Measurements from ENCODE around the gene TRIM56.
"Not testable (repeated sequence)": the region's sequence is repeated elsewhere in the genome, so short reads cannot be mapped to it uniquely, and the experiment has no call there.

The TRIM56 gene, protein sequence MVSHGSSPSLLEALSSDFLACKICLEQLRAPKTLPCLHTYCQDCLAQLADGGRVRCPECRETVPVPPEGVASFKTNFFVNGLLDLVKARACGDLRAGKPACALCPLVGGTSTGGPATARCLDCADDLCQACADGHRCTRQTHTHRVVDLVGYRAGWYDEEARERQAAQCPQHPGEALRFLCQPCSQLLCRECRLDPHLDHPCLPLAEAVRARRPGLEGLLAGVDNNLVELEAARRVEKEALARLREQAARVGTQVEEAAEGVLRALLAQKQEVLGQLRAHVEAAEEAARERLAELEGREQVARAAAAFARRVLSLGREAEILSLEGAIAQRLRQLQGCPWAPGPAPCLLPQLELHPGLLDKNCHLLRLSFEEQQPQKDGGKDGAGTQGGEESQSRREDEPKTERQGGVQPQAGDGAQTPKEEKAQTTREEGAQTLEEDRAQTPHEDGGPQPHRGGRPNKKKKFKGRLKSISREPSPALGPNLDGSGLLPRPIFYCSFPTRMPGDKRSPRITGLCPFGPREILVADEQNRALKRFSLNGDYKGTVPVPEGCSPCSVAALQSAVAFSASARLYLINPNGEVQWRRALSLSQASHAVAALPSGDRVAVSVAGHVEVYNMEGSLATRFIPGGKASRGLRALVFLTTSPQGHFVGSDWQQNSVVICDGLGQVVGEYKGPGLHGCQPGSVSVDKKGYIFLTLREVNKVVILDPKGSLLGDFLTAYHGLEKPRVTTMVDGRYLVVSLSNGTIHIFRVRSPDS

DNA sequence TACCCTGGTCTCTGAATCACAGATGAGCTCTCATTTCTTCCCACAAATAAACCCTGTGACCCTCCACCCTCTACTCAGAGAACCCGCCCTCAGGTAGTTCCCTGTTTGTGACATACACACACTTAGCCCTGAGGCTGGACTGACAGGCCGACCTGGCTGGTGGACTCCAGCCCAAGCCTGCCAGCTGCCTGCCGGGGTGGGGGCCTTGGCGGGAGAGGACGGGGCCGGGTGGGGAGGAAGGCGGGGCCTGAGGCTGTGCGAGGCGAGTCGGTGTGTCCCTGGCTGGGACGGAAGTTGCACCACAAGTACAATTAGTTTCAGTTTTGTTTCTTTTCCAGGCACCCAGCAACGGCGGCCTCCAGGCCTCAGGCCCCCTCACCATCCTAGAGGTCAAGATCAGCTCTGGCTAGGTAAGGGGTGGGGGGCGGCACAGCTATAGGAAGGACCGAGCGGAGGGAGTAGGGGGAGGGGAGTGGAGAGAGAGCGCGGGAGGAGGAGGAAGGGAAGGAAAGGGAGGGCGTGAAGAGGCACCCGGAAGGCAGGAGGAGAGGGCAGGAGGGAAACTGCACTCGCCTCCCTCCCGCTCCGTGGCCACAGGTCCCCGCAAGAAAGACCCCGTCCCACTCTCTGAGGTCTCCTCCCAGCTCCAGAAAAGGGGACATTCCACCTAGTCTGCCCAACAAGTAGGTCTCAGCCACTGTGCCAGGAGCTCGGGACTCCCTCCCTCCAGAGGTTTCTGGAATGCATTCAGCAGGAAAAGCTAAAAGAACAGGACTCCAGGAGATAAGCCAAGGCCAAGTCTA, at the start of gene TRIM56:
Gene TRIM56 (plus strand): TSS at position 320 of the 803 bp plus-strand sequence. CDS start 1,832 bp downstream, outside the sequence.
- peak within 1 kb of the TSS; percentile 41 for H3K27ac ChIP-seq (ENCODE audit: low read length)
- H3K4me3 ChIP-seq (ENCODE audit: low read length) = peak within 1 kb of the TSS; percentile 92
- H3K36me3 ChIP-seq (ENCODE audit: insufficient read depth, low read depth, low read length) = peaks cover 3% of the 10 kb centered on the region; the same call in 1 of the 2 replicates
- no peaks in the 10 kb centered on the region for H3K9me3 ChIP-seq (ENCODE audit: insufficient read depth, low read depth, low read length)
- peak within 1 kb of the TSS; percentile 78 for H3K9ac ChIP-seq (ENCODE audit: low read depth, low read length)
- H3K27me3 ChIP-seq (ENCODE audit: insufficient read depth, low read length) = no peaks in the 10 kb centered on the region
- H3K4me1 ChIP-seq (ENCODE audit: insufficient read depth, low read length) = peaks cover 7% of the 10 kb centered on the region

DNA sequence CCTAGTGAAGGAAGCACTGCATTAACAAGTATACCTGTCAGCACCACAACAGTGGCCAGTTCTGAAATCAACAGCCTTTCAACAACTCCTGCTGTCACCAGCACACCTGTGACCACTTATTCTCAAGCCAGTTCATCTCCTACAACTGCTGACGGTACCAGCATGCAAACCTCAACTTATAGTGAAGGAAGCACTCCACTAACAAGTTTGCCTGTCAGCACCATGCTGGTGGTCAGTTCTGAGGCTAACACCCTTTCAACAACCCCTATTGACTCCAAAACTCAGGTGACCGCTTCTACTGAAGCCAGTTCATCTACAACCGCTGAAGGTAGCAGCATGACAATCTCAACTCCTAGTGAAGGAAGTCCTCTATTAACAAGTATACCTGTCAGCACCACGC, 49.3 kb upstream of the TRIM56 start:
- Histone ChIP-seq H3K4me3 (ENCODE audit: low read length) (no peak overlapping the region), H3K27me3 (ENCODE audit: insufficient read depth, low read length) (peaks cover 57% of the 10 kb centered on the region), H3K9ac (ENCODE audit: low read depth, low read length) (no peak overlapping the region)

DNA sequence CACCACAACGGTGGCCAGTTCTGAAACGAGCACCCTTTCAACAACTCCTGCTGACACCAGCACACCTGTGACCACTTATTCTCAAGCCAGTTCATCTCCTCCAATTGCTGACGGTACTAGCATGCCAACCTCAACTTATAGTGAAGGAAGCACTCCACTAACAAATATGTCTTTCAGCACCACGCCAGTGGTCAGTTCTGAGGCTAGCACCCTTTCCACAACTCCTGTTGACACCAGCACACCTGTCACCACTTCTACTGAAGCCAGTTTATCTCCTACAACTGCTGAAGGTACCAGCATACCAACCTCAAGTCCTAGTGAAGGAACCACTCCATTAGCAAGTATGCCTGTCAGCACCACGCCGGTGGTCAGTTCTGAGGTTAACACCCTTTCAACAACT, 44.0 kb upstream of the TRIM56 start:
- not testable (repeated sequence) for H3K27ac ChIP-seq (ENCODE audit: low read length); H3K36me3 ChIP-seq (ENCODE audit: insufficient read depth, low read depth, low read length); H3K9ac ChIP-seq (ENCODE audit: low read depth, low read length); H3K4me3 ChIP-seq (ENCODE audit: low read length); H3K4me1 ChIP-seq (ENCODE audit: insufficient read depth, low read length)
- Histone ChIP-seq H3K27me3 (ENCODE audit: insufficient read depth, low read length) (peaks cover 29% of the 10 kb centered on the region; the same call in 1 of the 2 replicates), H3K9me3 (ENCODE audit: insufficient read depth, low read depth, low read length) (peaks cover 12% of the 10 kb centered on the region)

More for the DNA sequence above, 49.3 kb upstream of the TRIM56 start:
- Histone ChIP-seq H3K27ac (ENCODE audit: low read length) (no peak overlapping the region), H3K9me3 (ENCODE audit: insufficient read depth, low read depth, low read length) (peaks cover 14% of the 10 kb centered on the region), H3K4me1 (ENCODE audit: insufficient read depth, low read length) (no peaks in the 10 kb centered on the region), H3K36me3 (ENCODE audit: insufficient read depth, low read depth, low read length) (no peaks in the 10 kb centered on the region)

DNA sequence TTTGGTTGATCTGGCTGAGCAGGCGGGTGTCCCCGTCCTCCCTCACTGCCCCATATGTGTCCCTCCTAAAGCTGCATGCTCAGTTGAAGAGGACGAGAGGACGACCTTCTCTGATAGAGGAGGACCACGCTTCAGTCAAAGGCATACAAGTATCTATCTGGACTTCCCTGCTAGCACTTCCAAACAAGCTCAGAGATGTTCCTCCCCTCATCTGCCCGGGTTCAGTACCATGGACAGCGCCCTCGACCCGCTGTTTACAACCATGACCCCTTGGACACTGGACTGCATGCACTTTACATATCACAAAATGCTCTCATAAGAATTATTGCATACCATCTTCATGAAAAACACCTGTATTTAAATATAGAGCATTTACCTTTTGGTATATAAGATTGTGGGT, 26.9 kb upstream of the TRIM56 start:
- Histone ChIP-seq H3K4me1 (ENCODE audit: insufficient read depth, low read length) (no peaks in the 10 kb centered on the region), H3K9ac (ENCODE audit: low read depth, low read length) (no peak overlapping the region), H3K36me3 (ENCODE audit: insufficient read depth, low read depth, low read length) (no peaks in the 10 kb centered on the region), H3K9me3 (ENCODE audit: insufficient read depth, low read depth, low read length) (no peaks in the 10 kb centered on the region), H3K27ac (ENCODE audit: low read length) (no peak overlapping the region), H3K4me3 (ENCODE audit: low read length) (no peak overlapping the region), H3K27me3 (ENCODE audit: insufficient read depth, low read length) (peaks cover 44% of the 10 kb centered on the region)

DNA sequence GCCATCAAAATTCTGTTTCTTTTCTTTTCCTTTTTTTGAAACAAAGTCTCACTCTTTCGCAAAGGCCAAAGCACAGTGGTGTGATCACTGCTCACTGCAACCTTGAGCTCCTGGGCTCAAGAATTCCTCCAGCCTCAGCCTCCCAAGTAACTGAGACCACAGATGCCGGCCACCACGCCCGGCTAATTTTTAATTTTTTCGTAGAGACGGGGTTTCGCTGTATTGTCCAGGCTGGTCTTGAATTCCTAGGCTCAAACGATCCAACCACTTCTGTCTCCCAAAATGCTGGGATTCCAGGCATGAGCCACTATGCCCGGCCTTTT, 25.7 kb upstream of the TRIM56 start:
- Histone ChIP-seq H3K4me3 (ENCODE audit: low read length) (no peak overlapping the region), H3K27ac (ENCODE audit: low read length) (no peak overlapping the region), H3K9me3 (ENCODE audit: insufficient read depth, low read depth, low read length) (no peaks in the 10 kb centered on the region), H3K36me3 (ENCODE audit: insufficient read depth, low read depth, low read length) (no peaks in the 10 kb centered on the region), H3K9ac (ENCODE audit: low read depth, low read length) (no peak overlapping the region), H3K27me3 (ENCODE audit: insufficient read depth, low read length) (peaks cover 40% of the 10 kb centered on the region), H3K4me1 (ENCODE audit: insufficient read depth, low read length) (no peaks in the 10 kb centered on the region)

DNA sequence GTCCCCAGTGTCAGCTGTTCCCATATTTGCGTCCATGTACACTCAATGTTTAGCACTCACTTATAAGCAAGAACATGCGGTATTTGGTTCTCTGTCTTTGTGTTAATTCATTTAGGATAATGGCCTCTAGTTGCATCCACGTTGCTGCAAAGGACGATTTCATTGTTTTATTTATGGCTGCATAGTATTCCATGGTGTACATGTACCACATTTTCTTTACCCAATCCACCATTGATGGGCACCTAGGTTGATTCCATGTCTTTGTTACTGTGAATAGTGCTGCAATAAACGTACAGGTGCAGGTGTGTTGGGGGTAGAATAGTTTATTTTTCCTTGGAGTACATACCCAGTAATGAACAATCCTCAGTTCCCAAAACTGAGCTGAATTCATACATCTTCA, 24.3 kb upstream of the TRIM56 start:
- Histone ChIP-seq H3K27me3 (ENCODE audit: insufficient read depth, low read length) (peaks cover 27% of the 10 kb centered on the region), H3K4me3 (ENCODE audit: low read length) (no peak overlapping the region), H3K4me1 (ENCODE audit: insufficient read depth, low read length) (no peaks in the 10 kb centered on the region), H3K9me3 (ENCODE audit: insufficient read depth, low read depth, low read length) (no peaks in the 10 kb centered on the region), H3K9ac (ENCODE audit: low read depth, low read length) (no peak overlapping the region), H3K36me3 (ENCODE audit: insufficient read depth, low read depth, low read length) (no peaks in the 10 kb centered on the region), H3K27ac (ENCODE audit: low read length) (no peak overlapping the region)

DNA sequence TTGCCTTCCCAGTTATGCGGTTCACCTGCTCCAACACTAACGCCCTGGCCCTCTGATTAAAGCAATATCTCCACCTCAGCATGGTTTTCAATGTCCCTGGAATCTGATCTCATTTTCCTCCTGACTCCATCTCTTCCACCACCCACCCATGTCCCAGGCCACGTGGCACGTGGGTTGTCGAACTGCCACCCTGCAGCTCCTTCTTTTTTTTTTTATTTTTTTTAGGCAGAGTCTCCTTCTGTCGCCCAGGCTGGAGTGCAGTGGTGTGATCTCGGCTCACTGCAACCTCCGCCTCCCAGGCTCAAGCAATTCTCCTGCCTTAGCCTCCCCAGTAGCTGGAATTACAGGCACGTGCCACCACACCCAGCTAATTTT, 21.1 kb upstream of the TRIM56 start:
- not testable (repeated sequence) for H3K27me3 ChIP-seq (ENCODE audit: insufficient read depth, low read length); H3K4me1 ChIP-seq (ENCODE audit: insufficient read depth, low read length); H3K27ac ChIP-seq (ENCODE audit: low read length); H3K9ac ChIP-seq (ENCODE audit: low read depth, low read length); H3K9me3 ChIP-seq (ENCODE audit: insufficient read depth, low read depth, low read length); H3K36me3 ChIP-seq (ENCODE audit: insufficient read depth, low read depth, low read length); H3K4me3 ChIP-seq (ENCODE audit: low read length)

DNA sequence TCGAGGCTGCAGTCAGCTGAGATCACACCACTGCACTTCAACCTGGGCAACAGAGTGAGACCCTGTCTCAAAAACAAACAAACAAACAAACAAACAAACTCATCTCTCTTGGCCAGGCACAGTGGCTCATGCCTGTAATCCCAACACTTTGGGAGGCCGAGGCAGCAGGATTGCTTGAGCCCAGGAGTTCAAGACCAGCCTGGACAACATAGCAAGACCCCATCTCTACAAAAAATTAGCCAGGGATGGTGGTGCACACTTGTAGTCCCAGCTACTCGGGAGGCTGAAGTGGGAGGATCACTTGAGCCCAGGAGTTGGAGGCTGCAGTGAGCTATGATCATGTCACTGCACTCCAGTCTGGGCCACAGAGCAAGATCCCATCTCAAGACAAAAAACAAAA, 20.1 kb upstream of the TRIM56 start:
- not testable (repeated sequence) for H3K27ac ChIP-seq (ENCODE audit: low read length); H3K27me3 ChIP-seq (ENCODE audit: insufficient read depth, low read length); H3K36me3 ChIP-seq (ENCODE audit: insufficient read depth, low read depth, low read length); H3K4me1 ChIP-seq (ENCODE audit: insufficient read depth, low read length); H3K9ac ChIP-seq (ENCODE audit: low read depth, low read length); H3K4me3 ChIP-seq (ENCODE audit: low read length); H3K9me3 ChIP-seq (ENCODE audit: insufficient read depth, low read depth, low read length)

DNA sequence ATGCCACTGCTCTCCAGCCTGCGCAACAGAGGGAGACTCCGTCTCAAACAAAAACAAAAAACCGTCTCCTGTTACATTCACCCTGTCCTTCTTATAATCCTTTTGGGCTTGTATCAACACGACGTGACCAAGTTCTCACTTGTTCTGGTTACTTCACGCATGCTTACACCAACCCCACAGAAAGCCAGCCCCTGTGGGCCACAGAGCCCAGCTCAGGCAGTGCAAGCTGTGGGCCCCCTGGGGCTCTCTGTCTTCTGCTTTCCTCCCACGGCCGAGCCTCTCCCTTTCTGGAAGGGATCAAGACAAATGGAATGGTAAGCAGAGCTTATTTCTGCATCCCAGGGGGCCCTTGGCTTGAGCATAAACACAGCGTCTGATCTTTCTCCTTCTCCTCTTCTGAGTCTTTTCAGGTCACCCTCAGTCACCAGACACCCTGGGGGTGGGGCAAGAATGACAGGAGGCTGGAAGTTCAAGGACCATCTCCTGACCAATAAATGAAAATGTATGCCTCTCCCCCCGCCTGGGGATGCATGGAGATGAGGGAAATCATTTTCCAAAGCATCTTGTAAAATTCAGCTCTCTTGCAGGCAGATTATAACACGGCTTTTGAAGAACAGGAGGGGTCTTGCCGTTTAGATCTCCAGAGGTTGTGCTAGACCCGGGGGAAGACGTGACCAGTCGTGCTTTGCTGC, 19.0 kb upstream of the TRIM56 start:
- Histone ChIP-seq H3K9me3 (ENCODE audit: insufficient read depth, low read depth, low read length) (no peaks in the 10 kb centered on the region), H3K4me3 (ENCODE audit: low read length) (no peak overlapping the region), H3K27me3 (ENCODE audit: insufficient read depth, low read length) (no peaks in the 10 kb centered on the region), H3K4me1 (ENCODE audit: insufficient read depth, low read length) (no peaks in the 10 kb centered on the region; the same call in 1 of the 2 replicates), H3K27ac (ENCODE audit: low read length) (no peak overlapping the region), H3K36me3 (ENCODE audit: insufficient read depth, low read depth, low read length) (no peaks in the 10 kb centered on the region), H3K9ac (ENCODE audit: low read depth, low read length) (no peak overlapping the region)

DNA sequence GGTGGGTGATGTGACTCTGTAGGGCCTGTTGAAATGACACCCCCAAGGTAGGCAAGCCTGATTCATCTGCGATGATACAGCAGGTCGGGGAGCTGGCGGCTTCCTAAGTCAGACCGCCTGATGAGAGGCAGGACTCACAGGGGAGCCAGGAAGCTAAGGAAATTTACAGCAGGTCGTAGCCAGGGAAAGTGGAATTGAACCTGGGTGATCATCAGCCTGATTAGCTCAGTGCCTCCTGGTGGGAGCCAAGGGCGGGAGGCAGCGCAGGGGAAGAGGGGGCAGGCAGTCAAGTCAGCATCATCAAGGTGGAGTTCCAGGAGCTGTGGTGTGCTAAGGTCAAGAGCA, 18.5 kb upstream of the TRIM56 start:
- Histone ChIP-seq H3K9me3 (ENCODE audit: insufficient read depth, low read depth, low read length) (no peaks in the 10 kb centered on the region), H3K4me1 (ENCODE audit: insufficient read depth, low read length) (no peaks in the 10 kb centered on the region; the same call in 1 of the 2 replicates), H3K9ac (ENCODE audit: low read depth, low read length) (no peak overlapping the region), H3K27ac (ENCODE audit: low read length) (no peak overlapping the region), H3K4me3 (ENCODE audit: low read length) (no peak overlapping the region), H3K36me3 (ENCODE audit: insufficient read depth, low read depth, low read length) (no peaks in the 10 kb centered on the region), H3K27me3 (ENCODE audit: insufficient read depth, low read length) (no peaks in the 10 kb centered on the region)

DNA sequence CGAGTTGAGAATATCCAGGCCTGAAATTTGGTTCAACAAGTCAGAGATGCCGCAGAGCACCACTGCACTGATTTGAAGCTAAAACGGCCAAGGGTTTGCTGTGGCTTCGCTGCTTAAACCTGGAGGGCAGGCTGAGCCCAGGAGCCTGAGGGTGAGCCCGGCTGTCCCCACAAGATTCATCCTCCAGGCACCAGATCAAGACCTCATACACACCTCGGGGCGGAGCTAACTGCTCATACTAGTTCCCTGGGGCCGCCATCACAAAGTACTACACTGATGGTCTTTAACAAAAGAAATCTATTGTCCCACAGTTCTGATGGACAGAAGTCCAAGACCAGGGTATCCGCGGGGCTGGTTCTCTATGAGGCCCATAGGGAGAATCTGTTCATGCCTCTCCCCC, 16.9 kb upstream of the TRIM56 start:
- Histone ChIP-seq H3K9me3 (ENCODE audit: insufficient read depth, low read depth, low read length) (no peaks in the 10 kb centered on the region), H3K9ac (ENCODE audit: low read depth, low read length) (no peak overlapping the region), H3K4me1 (ENCODE audit: insufficient read depth, low read length) (no peaks in the 10 kb centered on the region; the same call in 1 of the 2 replicates), H3K27me3 (ENCODE audit: insufficient read depth, low read length) (no peaks in the 10 kb centered on the region), H3K36me3 (ENCODE audit: insufficient read depth, low read depth, low read length) (no peaks in the 10 kb centered on the region), H3K4me3 (ENCODE audit: low read length) (no peak overlapping the region), H3K27ac (ENCODE audit: low read length) (no peak overlapping the region)

Data from iPS-20b (cell line).